Body of pancreas (tissue), 4 donors: Measurements from ENCODE around the gene PCGF3.

Experiments used
- POLR2A ChIP-seq, 3 donors: fragments of 450-650 bp; IDR thresholded peaks; one replicate each; pipeline ENCODE4 v1.6.1; 2016; ENCODE audit warnings: antibody characterized with exemption in 3 of 3, mild to moderate bottlenecking in 2 of 3
- TF ChIP-seq, protein P1 (sequence below), 7 experiments: fragments of 450-650 bp in 4 of 7; fragments of 200-600 bp in 3 of 7; sonication (generic) in 3 of 7; IDR thresholded peaks; one replicate each; pipeline ENCODE4 v1.5.1; 2016 to 2019; ENCODE audit warnings: antibody characterized with exemption in 7 of 7

DNA sequence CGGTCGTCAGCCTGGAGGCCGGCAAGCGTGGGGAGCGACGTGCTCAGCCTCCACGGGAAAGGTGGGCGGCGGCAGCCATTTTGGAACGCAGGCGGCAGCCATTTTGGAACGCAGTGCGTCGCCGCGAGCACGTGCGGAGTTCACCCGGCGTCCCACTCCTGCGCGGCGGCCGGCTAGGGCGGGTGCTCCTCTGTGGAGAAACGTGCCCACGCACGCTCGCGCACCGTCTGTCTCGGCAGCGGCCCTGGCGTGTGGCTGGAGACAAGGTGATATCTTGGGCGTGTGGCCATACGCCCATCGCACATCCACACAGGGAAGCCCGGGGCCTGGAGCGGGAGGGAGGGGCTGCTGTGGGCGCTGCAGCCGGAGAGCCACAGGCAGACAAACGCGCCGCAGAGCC, 99.2 kb downstream of the PCGF3 start:
- TF ChIP-seq, protein P1, sequence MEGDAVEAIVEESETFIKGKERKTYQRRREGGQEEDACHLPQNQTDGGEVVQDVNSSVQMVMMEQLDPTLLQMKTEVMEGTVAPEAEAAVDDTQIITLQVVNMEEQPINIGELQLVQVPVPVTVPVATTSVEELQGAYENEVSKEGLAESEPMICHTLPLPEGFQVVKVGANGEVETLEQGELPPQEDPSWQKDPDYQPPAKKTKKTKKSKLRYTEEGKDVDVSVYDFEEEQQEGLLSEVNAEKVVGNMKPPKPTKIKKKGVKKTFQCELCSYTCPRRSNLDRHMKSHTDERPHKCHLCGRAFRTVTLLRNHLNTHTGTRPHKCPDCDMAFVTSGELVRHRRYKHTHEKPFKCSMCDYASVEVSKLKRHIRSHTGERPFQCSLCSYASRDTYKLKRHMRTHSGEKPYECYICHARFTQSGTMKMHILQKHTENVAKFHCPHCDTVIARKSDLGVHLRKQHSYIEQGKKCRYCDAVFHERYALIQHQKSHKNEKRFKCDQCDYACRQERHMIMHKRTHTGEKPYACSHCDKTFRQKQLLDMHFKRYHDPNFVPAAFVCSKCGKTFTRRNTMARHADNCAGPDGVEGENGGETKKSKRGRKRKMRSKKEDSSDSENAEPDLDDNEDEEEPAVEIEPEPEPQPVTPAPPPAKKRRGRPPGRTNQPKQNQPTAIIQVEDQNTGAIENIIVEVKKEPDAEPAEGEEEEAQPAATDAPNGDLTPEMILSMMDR (IDR thresholded peaks at IDR 0.05): no peak
- TF ChIP-seq POLR2A (IDR thresholded peaks at IDR 0.05): no peak
